K562 (cell line): ENCODE results near the gene DDX39A. TPM values are rescaled to one million over a fixed set of nuclear protein-coding genes. Genes with fewer than 3 reads are reported as not detected.

Experiments
- ATAC-seq: fragments of 200-7000 bp; cut with Tn5 transposase; 3 replicates; pipeline ENCODE4 v1.9.1; 2020; ENCODE audit warnings: moderate library complexity
- BruUV-seq: library from RNA; stranded (reverse); fragments of 400-500 nt; replicated peaks from 2 replicates; lab custom pipeline; 2021; lab: Mats Ljungman, UMichigan
- CTCF ChIA-PET: fragments of 300-600 bp; formaldehyde crosslinking; extraction: SDS; loops from one replicate; lab custom pipeline; 2021; ENCODE audit warnings: low intra/inter-chr PET ratio; lab: Yijun Ruan, JAX
- POLR2A ChIA-PET: fragments of 300-600, 350-650 bp; sonication (Branson Sonifier 250); formaldehyde crosslinking; extraction: SDS; loops from one replicate; lab custom pipeline; 2021; ENCODE audit warnings: antibody characterized with exemption, inconsistent platforms; lab: Yijun Ruan, JAX
- DNase-seq, 4 experiments: peaks; one replicate each; pipeline versions ENCODE4 v3.0.0 to v3.0.0-alpha.2; 2011 to 2018; ENCODE audit warnings: low spot score in 3 of 4, mixed read lengths in 3 of 4; ENCODE audit errors: extremely low read depth in 1 of 4
- FAIRE-seq: peaks from 2 replicates; lab custom pipeline; 2011; peaks lifted over from hg19 to GRCh38; lab: Jason Lieb, UNC
- H2AFZ ChIP-seq: 2 replicates; pipeline ENCODE4 v1.6.0; 2011; ENCODE audit warnings: low read depth, low read length, control low read depth, inconsistent platforms
- H3K27ac ChIP-seq: fragments of 200-600 bp; 3 replicates; pipeline ENCODE4 v1.8.0; 2011; ENCODE audit warnings: low read depth, mild to moderate bottlenecking, control low read depth, inconsistent platforms, low read length, moderate library complexity, mixed read lengths; ENCODE audit errors: extremely low read depth
- H3K27me3 ChIP-seq, 2 experiments: fragments of 300-600 bp in 1 of 2; 2 replicates in 1 of 2; 3 replicates in 1 of 2; pipeline versions ENCODE4 v1.6.0 to v1.8.0; 2011; ENCODE audit warnings: inconsistent platforms in 2 of 2, low read length in 2 of 2, mild to moderate bottlenecking in 1 of 2, mixed read lengths in 1 of 2, moderate library complexity in 1 of 2; ENCODE audit not compliant: control insufficient read depth in 2 of 2, insufficient read depth in 2 of 2
- H3K36me3 ChIP-seq: fragments of 300-600 bp; 3 replicates; pipeline ENCODE4 v1.8.0; 2011; ENCODE audit warnings: mild to moderate bottlenecking, low read length, inconsistent platforms; ENCODE audit not compliant: control insufficient read depth, insufficient read depth
- H3K4me1 ChIP-seq, 2 experiments: fragments of 200-600 bp in 1 of 2; replicated peaks in 1 of 2; 2 replicates in 1 of 2; 3 replicates in 1 of 2; pipeline versions ENCODE4 v1.5.1 to v1.8.0; 2011; ENCODE audit warnings: inconsistent platforms in 2 of 2, low read length in 2 of 2, mild to moderate bottlenecking in 1 of 2, mixed read lengths in 1 of 2, moderate library complexity in 1 of 2; ENCODE audit not compliant: control insufficient read depth in 2 of 2, insufficient read depth in 2 of 2
- H3K4me2 ChIP-seq: 2 replicates; pipeline ENCODE4 v1.6.1; 2011; ENCODE audit warnings: low read length, control low read depth, inconsistent platforms, mixed read lengths; ENCODE audit not compliant: insufficient read depth
- H3K4me3 ChIP-seq: fragments of 200-600 bp; sonication (generic), shearing (Covaris generic); 2 replicates; pipeline ENCODE4 v1.5.1; 2016; ENCODE audit warnings: control low read depth, inconsistent platforms
- H3K79me2 ChIP-seq: fragments of 200-600 bp; 3 replicates; pipeline ENCODE4 v1.8.0; 2011; ENCODE audit warnings: low read length, inconsistent platforms; ENCODE audit not compliant: control insufficient read depth, insufficient read depth
- H3K9ac ChIP-seq, 2 experiments: 2 replicates each; pipeline versions ENCODE4 v1.6.0 to v1.6.1; 2011; ENCODE audit warnings: low read depth in 2 of 2, low read length in 2 of 2, control low read depth in 1 of 2, inconsistent platforms in 1 of 2, mild to moderate bottlenecking in 1 of 2, mixed read lengths in 1 of 2; ENCODE audit not compliant: insufficient read depth in 1 of 2
- H3K9me1 ChIP-seq: one replicate; pipeline ENCODE4 v1.6.0; 2011; ENCODE audit warnings: inconsistent platforms, mild to moderate bottlenecking, low read length, moderate library complexity; ENCODE audit not compliant: control insufficient read depth, insufficient read depth
- H3K9me3 ChIP-seq: replicated peaks from 2 replicates; pipeline ENCODE4 v1.5.1; 2011; ENCODE audit warnings: low read depth, low read length, inconsistent platforms; ENCODE audit not compliant: control insufficient read depth, insufficient read depth
- H4K20me1 ChIP-seq: replicated peaks from 2 replicates; pipeline ENCODE4 v1.6.1; 2011; ENCODE audit warnings: low read length, inconsistent platforms, mixed read lengths; ENCODE audit not compliant: control insufficient read depth, insufficient read depth
- AFF4 ChIP-seq: sonication (generic); formaldehyde crosslinking; IDR thresholded peaks from 2 replicates; pipeline ENCODE4 v1.8.0; 2023; ENCODE audit warnings: mild to moderate bottlenecking, missing genetic modification reagents
- BCOR ChIP-seq: fragments of 450-650 bp; IDR thresholded peaks from 2 replicates; pipeline ENCODE4 v1.6.1; 2016
- CAMTA2 ChIP-seq: fragments of 250-450 bp; sonication (Bioruptor Pico); conservative IDR thresholded peaks from 2 replicates; pipeline ENCODE4 v1.5.1; 2022
- DACH1 ChIP-seq: fragments of 450-650 bp; IDR thresholded peaks from 2 replicates; pipeline ENCODE4 v1.6.1; 2018; ENCODE audit not compliant: partially characterized antibody
- FOXP1 ChIP-seq: sonication (generic); formaldehyde crosslinking; IDR thresholded peaks from 2 replicates; pipeline ENCODE4 v1.8.0; 2022; ENCODE audit warnings: mild to moderate bottlenecking, missing genetic modification reagents
- HDAC2 ChIP-seq: fragments of 450-650 bp; IDR thresholded peaks from 2 replicates; pipeline ENCODE4 v1.6.1; 2016; ENCODE audit warnings: mild to moderate bottlenecking
- KLF10 ChIP-seq: fragments of 250-450 bp; sonication (Bioruptor Pico); IDR thresholded peaks from 2 replicates; pipeline ENCODE4 v1.6.1; 2021; ENCODE audit warnings: matching md5 sums
- MAFF ChIP-seq: IDR thresholded peaks from 2 replicates; pipeline ENCODE4 v1.6.1; 2012; ENCODE audit warnings: low read length, improper control_type of control experiment
- MCM7 ChIP-seq, 2 experiments: fragments of 450-650 bp; IDR thresholded peaks; 2 replicates each; pipeline ENCODE4 v1.6.1; 2016 to 2018
- NCOR1 ChIP-seq: fragments of 450-650 bp; IDR thresholded peaks from 2 replicates; pipeline ENCODE4 v1.6.1; 2016; ENCODE audit warnings: mild to moderate bottlenecking, moderate library complexity
- NR1H2 ChIP-seq: sonication (generic); formaldehyde crosslinking; IDR thresholded peaks from 2 replicates; pipeline ENCODE4 v1.4.0; 2020; ENCODE audit warnings: mild to moderate bottlenecking, missing genetic modification reagents
- PTBP1 ChIP-seq: fragments of 200-400 bp; formaldehyde crosslinking; IDR thresholded peaks from 2 replicates; pipeline ENCODE4 v1.6.1; 2017; ENCODE audit warnings: low read depth, low read length
- SIN3B ChIP-seq: fragments of 450-650 bp; IDR thresholded peaks from 2 replicates; pipeline ENCODE4 v1.6.1; 2017; ENCODE audit warnings: low read depth, mild to moderate bottlenecking, moderate library complexity
- SMARCA5 ChIP-seq: fragments of 450-650 bp; IDR thresholded peaks from 2 replicates; pipeline ENCODE4 v1.6.1; 2016
- ZBTB43 ChIP-seq: sonication (generic); formaldehyde crosslinking; IDR thresholded peaks from 2 replicates; pipeline ENCODE4 v1.8.0; 2023; ENCODE audit warnings: mild to moderate bottlenecking, missing genetic modification reagents
- ZBTB49 ChIP-seq: sonication (generic); formaldehyde crosslinking; IDR thresholded peaks from 2 replicates; pipeline ENCODE4 v1.8.0; 2022; ENCODE audit warnings: missing genetic modification reagents, mild to moderate bottlenecking, borderline replicate concordance
- ZEB2 ChIP-seq: fragments of 450-650 bp; IDR thresholded peaks from 2 replicates; pipeline ENCODE4 v1.6.1; 2016
- WGBS: fragments of 100-300 bp; shearing (Covaris generic); methylation state at CpG from one replicate; pipeline ENCODE4 v1.1.6; 2016; ENCODE audit warnings: low coverage, mixed read lengths; ENCODE audit not compliant: insufficient coverage; ENCODE audit errors: missing lambda C conversion rate; 5-methylcytosine and 5-hydroxymethylcytosine counted together
- in situ Hi-C: fragments of 300-500 bp; cut with MboI; formaldehyde crosslinking; loops from 4 replicates; pipeline ENCODE4 v1.15.0; 2018; ENCODE audit warnings: inconsistent platforms, mixed read lengths
- intact Hi-C: fragments of 100-400 bp; cut with micrococcal nuclease; formaldehyde crosslinking; loops from 2 replicates; pipeline ENCODE4 v1.14.2; 2022
- polyA plus RNA-seq, 8 experiments: library from polyadenylated mRNA; depleted of rRNA in 4 of 8; stranded (reverse) in 5 of 8; unstranded in 3 of 8; fragments of >200 nt; fragmentation: Nextera tagmentation in 2 of 8; fragmentation: Illumina TruSeq in 1 of 8; extraction: Ambion mirVana in 2 of 8; extraction: Trizol in 1 of 8; gene quantifications; 2 replicates each; pipeline versions ENCODE4 v1.2.1 to v1.2.3, GENCODE V29; 2011 to 2014; ENCODE audit warnings: inconsistent platforms in 1 of 8, missing spikeins in 1 of 8
- total RNA-seq, 7 experiments: library from RNA; depleted of rRNA in 6 of 7; stranded (reverse); fragments of >200 nt in 6 of 7; fragmentation: Illumina TruSeq in 2 of 7; extraction: Trizol in 2 of 7; gene quantifications; 2 replicates each; pipeline versions ENCODE4 v1.2.1 to v1.2.3, GENCODE V29; 2011 to 2021; ENCODE audit warnings: low replicate concordance in 1 of 7

DDX39A gene
- total and polyA plus RNA-seq, 9 of the 15 experiments (the other 6 are each of a cell fraction or from before 2014, with no cell fraction given): 90.3 to 250 (median 188) TPM

- no peak overlapping the region; the same call in 2 of the 3 replicates for H3K27ac ChIP-seq
- H3K4me3 ChIP-seq: no peak overlapping the region; the same call in 1 of the 2 replicates
- no peaks in the 10 kb centered on the region for H3K27me3 ChIP-seq
- peaks cover 28 to 67% of the 10 kb centered on the region in 2 experiments for H3K4me1 ChIP-seq
- intact Hi-C loops: loop anchor here (10.0 kb wide), 1 partner anchor 119 kb away; no protein-coding TSS in a partner anchor
- peaks cover 66% of the 10 kb centered on the region for H3K79me2 ChIP-seq
- H3K9ac ChIP-seq: peak overlapping the region in 1 of 2 experiments; percentile 94; a peak in 2 of 4 replicates
- peaks cover 19% of the 10 kb centered on the region; the same call in 2 of the 3 replicates for H3K36me3 ChIP-seq
- H3K9me1 ChIP-seq: no peaks in the 10 kb centered on the region
- no peaks in the 10 kb centered on the region; the same call in 1 of the 2 replicates for H4K20me1 ChIP-seq
- H3K9me3 ChIP-seq: no peaks in the 10 kb centered on the region
- in situ Hi-C loops: no loop called here
- ATAC-seq: no peak
- POLR2A ChIA-PET: interaction anchor here (0.6 to 1.7 kb wide), 6 partner anchors 14 to 1037 kb away, joined by 3 to 6 read pairs (median 4); no protein-coding TSS in a partner anchor
- H3K4me2 ChIP-seq: peak overlapping the region; percentile 89
- 75% methylated on average over 17 of the region's 17 CpGs for WGBS
- CTCF ChIA-PET: no interaction called here
- FAIRE-seq: no peak
- no peak for DNase-seq
- H2AFZ ChIP-seq: no peak overlapping the region
- BruUV-seq: no TSS peak
- peak; percentile 56 for TF ChIP-seq HDAC2
- TF ChIP-seq CAMTA2 (CRISPR knock-in tag): no peak
- TF ChIP-seq PTBP1: peak; percentile 86; the same call in 1 of the 2 replicates
- peak; percentile 47 for TF ChIP-seq DACH1
- peak; percentile 99 for TF ChIP-seq BCOR
- no peak for TF ChIP-seq FOXP1 (CRISPR knock-in tag)
- TF ChIP-seq NCOR1: no peak
- TF ChIP-seq SIN3B: no peak
- TF ChIP-seq KLF10: no peak
- no peak for TF ChIP-seq AFF4 (CRISPR knock-in tag)
- TF ChIP-seq NR1H2: 0 out of 2 replicates have a peak, but pooled peaks have one; percentile 42
- TF ChIP-seq ZBTB43 (CRISPR knock-in tag): no peak
- no peak for TF ChIP-seq ZBTB49
- TF ChIP-seq ZEB2: no peak
- TF ChIP-seq MCM7 (IDR thresholded peaks at IDR 0.05): no peak
- TF ChIP-seq MAFF: no peak
- TF ChIP-seq SMARCA5: peak; percentile 96
These were observed 16.3 kb upstream of the DDX39A start for GRCh38 chr19:14435320-14436050.
